ENCODE results near the gene MYLK4.

GRCh38 chr6:2719093-2719455, 31.6 kb downstream of the MYLK4 start:
- TF ChIP-seq CTCF (conservative IDR thresholded peaks at IDR 0.05; ENCODE audit: low read length) (no peak), EZH2phosphoT487 (IDR thresholded peaks at IDR 0.05; ENCODE audit: borderline replicate concordance) (no peak)

All from Loucy (cell line).